ENCODE results near the gene PTPRT. TPM values are rescaled to one million over a fixed set of nuclear protein-coding genes. Genes with fewer than 3 reads are reported as not detected.

The PTPRT gene
- polyA plus RNA-seq, 3 donors, result not detected

DNA sequence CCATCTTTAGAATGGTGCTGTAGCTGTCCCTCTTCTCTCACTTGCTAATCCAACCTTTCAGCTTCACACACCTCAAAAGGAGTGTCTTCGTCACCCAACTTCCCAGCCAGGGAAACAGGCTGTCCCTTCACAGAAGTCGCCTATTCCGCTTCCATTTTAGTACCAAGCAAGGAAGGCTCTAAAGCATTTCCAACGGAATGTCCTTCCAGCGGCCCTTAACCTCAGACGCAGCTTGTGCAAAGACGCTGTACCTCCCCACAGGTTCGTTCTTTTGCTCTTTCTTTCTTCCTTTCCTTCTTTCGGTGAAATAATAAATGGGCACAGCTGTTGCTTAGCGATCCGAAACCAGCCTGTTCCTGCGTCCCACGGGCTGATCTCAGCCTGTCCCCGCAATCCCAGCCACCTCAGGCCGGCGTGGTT, 1.5 kb downstream of the PTPRT start:
- TF ChIP-seq, protein P1, sequence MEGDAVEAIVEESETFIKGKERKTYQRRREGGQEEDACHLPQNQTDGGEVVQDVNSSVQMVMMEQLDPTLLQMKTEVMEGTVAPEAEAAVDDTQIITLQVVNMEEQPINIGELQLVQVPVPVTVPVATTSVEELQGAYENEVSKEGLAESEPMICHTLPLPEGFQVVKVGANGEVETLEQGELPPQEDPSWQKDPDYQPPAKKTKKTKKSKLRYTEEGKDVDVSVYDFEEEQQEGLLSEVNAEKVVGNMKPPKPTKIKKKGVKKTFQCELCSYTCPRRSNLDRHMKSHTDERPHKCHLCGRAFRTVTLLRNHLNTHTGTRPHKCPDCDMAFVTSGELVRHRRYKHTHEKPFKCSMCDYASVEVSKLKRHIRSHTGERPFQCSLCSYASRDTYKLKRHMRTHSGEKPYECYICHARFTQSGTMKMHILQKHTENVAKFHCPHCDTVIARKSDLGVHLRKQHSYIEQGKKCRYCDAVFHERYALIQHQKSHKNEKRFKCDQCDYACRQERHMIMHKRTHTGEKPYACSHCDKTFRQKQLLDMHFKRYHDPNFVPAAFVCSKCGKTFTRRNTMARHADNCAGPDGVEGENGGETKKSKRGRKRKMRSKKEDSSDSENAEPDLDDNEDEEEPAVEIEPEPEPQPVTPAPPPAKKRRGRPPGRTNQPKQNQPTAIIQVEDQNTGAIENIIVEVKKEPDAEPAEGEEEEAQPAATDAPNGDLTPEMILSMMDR (IDR thresholded peaks at IDR 0.05), result no peak
- no peaks in the 10 kb centered on the region for H3K36me3 Mint-ChIP-seq
- H3K36me3 ChIP-seq (replicated peaks in 1 of 2; ENCODE audit: control insufficient read depth in 1 of 2, insufficient read depth in 2 of 2, low read length in 2 of 2), result no peaks in the 10 kb centered on the region
- H3K27ac Mint-ChIP-seq, result peak overlapping the region in 1 of 7 donors; percentile 8
- H3K79me2 ChIP-seq (ENCODE audit: insufficient read depth, low read length), result no peaks in the 10 kb centered on the region
- H3K9me3 ChIP-seq (replicated peaks in 1 of 2; ENCODE audit: control insufficient read depth in 1 of 2, insufficient read depth in 1 of 2, low read length in 2 of 2), result peaks cover 0 to 7% of the 10 kb centered on the region in 2 donors
- no peak overlapping the region for H3K27ac ChIP-seq (ENCODE audit: low read depth in 1 of 2, low read length in 2 of 2)
- no peak overlapping the region for H3K4me3 ChIP-seq (replicated peaks in 1 of 3; ENCODE audit: low read depth in 2 of 3, low read length in 3 of 3)
- DNase-seq, result no peak
- H2AFZ ChIP-seq (ENCODE audit: insufficient read depth, low read depth, low read length, poor library complexity, severe bottlenecking), result no peak overlapping the region
- peaks cover 31 to 47% (median 35%) of the 10 kb centered on the region in 3 donors for H3K27me3 Mint-ChIP-seq (ENCODE audit: low read depth in 3 of 3)
- peak overlapping the region in 1 of 2 donors; percentile 72 for H3K4me3 Mint-ChIP-seq
- peaks cover 12 to 37% of the 10 kb centered on the region in 2 donors for H3K27me3 ChIP-seq (ENCODE audit: control insufficient read depth in 2 of 2, insufficient read depth in 2 of 2, low read length in 2 of 2)
- no peaks in the 10 kb centered on the region for H3K4me1 ChIP-seq (ENCODE audit: control insufficient read depth in 1 of 2, insufficient read depth in 2 of 2, low read length in 2 of 2)
- no peak overlapping the region for H3K9ac ChIP-seq (ENCODE audit: insufficient read depth, low read length, poor library complexity, severe bottlenecking)
- no peaks in the 10 kb centered on the region for H3K4me1 Mint-ChIP-seq
- 4% methylated on average over 10 of the region's 16 CpGs for WGBS (ENCODE audit: insufficient coverage)
- intact Hi-C loops (cut with micrococcal nuclease), result loop anchor here (5.0 kb wide), 4 partner anchors 986 to 1456 kb away; no protein-coding TSS in a partner anchor
- no peak overlapping the region for H3K4me2 ChIP-seq (replicated peaks; ENCODE audit: extremely low read depth, low read length, poor library complexity, severe bottlenecking)
- H3K9me3 Mint-ChIP-seq, result peaks cover 0 to 9% (median 0%) of the 10 kb centered on the region in 7 donors
- H4K20me1 ChIP-seq (ENCODE audit: insufficient read depth, low read length), result no peaks in the 10 kb centered on the region

DNA sequence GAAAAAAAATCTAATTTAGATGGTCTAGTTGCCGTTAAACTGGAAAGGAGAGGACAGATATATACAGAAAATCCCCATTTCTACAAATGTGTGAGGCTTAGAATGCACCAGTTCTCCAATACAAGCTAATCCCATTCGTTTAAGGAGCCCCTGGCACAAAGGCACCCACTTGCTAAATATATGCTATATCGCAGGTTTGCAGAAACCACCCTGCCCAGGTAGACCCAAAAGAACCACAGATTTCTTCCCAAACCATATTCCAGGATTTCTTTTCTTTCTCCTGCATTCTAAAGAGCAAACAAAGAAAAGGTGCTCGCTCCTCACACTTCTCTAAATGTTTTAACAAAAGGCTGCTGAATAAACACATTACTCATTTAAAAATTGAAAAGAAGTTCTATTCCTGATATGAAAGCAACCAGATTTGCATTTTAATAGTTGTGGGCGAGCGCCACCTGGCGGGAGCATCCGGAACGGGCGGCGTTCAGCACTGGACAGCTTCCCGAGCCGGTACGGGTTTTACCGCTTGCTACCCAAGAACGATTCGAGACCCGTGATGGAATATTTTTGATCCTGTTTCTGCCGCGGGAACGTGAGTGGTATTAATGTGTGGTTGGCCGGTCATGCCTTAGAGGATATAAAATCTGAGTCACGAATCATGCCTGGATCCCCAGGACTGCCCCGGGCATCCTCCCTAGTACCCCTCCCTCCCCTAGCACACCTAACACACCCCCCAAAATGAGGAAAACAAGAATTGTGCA, 2.1 kb downstream of the PTPRT start:
- H3K4me3 ChIP-seq (replicated peaks in 1 of 3; ENCODE audit: low read depth in 2 of 3, low read length in 3 of 3), result no peak overlapping the region
- H3K9me3 Mint-ChIP-seq, result peaks cover 0 to 9% (median 0%) of the 10 kb centered on the region in 7 donors
- H3K4me3 Mint-ChIP-seq, result peak overlapping the region in 1 of 2 donors; percentile 72
- WGBS (ENCODE audit: insufficient coverage), result 3% methylated on average over 15 of the region's 24 CpGs
- H2AFZ ChIP-seq (ENCODE audit: insufficient read depth, low read depth, low read length, poor library complexity, severe bottlenecking), result no peak overlapping the region
- TF ChIP-seq, protein P1 (IDR thresholded peaks at IDR 0.05), result peak; percentile 95
- H3K4me1 ChIP-seq (ENCODE audit: control insufficient read depth in 1 of 2, insufficient read depth in 2 of 2, low read length in 2 of 2), result no peaks in the 10 kb centered on the region
- DNase-seq, result peak; percentile 2 to 24 (median 19)
- peaks cover 12 to 37% of the 10 kb centered on the region in 2 donors for H3K27me3 ChIP-seq (ENCODE audit: control insufficient read depth in 2 of 2, insufficient read depth in 2 of 2, low read length in 2 of 2)
- H3K36me3 Mint-ChIP-seq, result no peaks in the 10 kb centered on the region
- peaks cover 31 to 47% (median 35%) of the 10 kb centered on the region in 3 donors for H3K27me3 Mint-ChIP-seq (ENCODE audit: low read depth in 3 of 3)
- no peaks in the 10 kb centered on the region for H3K79me2 ChIP-seq (ENCODE audit: insufficient read depth, low read length)
- H3K4me1 Mint-ChIP-seq, result no peaks in the 10 kb centered on the region
- no peak overlapping the region for H3K27ac Mint-ChIP-seq
- peaks cover 0 to 7% of the 10 kb centered on the region in 2 donors for H3K9me3 ChIP-seq (replicated peaks in 1 of 2; ENCODE audit: control insufficient read depth in 1 of 2, insufficient read depth in 1 of 2, low read length in 2 of 2)
- H3K9ac ChIP-seq (ENCODE audit: insufficient read depth, low read length, poor library complexity, severe bottlenecking), result no peak overlapping the region
- H4K20me1 ChIP-seq (ENCODE audit: insufficient read depth, low read length), result no peaks in the 10 kb centered on the region
- intact Hi-C loops (cut with micrococcal nuclease), result loop anchor here (5.0 kb wide), 4 partner anchors 985 to 1455 kb away; no protein-coding TSS in a partner anchor
- H3K27ac ChIP-seq (ENCODE audit: low read depth in 1 of 2, low read length in 2 of 2), result no peak overlapping the region
- no peaks in the 10 kb centered on the region for H3K36me3 ChIP-seq (replicated peaks in 1 of 2; ENCODE audit: control insufficient read depth in 1 of 2, insufficient read depth in 2 of 2, low read length in 2 of 2)
- H3K4me2 ChIP-seq (replicated peaks; ENCODE audit: extremely low read depth, low read length, poor library complexity, severe bottlenecking), result no peak overlapping the region

All from CD14-positive monocyte (primary cell).